ENCODE measurements around the gene MBP.

- TF ChIP-seq FOXP2 (optimal IDR thresholded peaks at IDR 0.05; ENCODE audit: control extremely low read depth, extremely low read length, insufficient read depth) (no peak), EZH2 (IDR thresholded peaks at IDR 0.05) (no peak), POLR2AphosphoS5 (IDR thresholded peaks at IDR 0.05; ENCODE audit: borderline replicate concordance, low read depth, low read length) (no peak)
Measured at GRCh38 chr18:77134611-77135010, 2.0 kb upstream of the MBP start.
